NOMO-1 treated with dmso at 0.1 percent for 144 hours (cell line): ENCODE results near the gene NSL1.
"Not testable (repeated sequence)": the region's sequence is repeated elsewhere in the genome, so short reads cannot be mapped to it uniquely, and the experiment has no call there.

Experiments used
- DNase-seq: peaks from one replicate; lab custom pipeline; 2025; ENCODE audit not compliant: unreplicated experiment; lab: John Stamatoyannopoulos, UW

The NSL1 gene, protein sequence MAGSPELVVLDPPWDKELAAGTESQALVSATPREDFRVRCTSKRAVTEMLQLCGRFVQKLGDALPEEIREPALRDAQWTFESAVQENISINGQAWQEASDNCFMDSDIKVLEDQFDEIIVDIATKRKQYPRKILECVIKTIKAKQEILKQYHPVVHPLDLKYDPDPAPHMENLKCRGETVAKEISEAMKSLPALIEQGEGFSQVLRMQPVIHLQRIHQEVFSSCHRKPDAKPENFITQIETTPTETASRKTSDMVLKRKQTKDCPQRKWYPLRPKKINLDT

DNA sequence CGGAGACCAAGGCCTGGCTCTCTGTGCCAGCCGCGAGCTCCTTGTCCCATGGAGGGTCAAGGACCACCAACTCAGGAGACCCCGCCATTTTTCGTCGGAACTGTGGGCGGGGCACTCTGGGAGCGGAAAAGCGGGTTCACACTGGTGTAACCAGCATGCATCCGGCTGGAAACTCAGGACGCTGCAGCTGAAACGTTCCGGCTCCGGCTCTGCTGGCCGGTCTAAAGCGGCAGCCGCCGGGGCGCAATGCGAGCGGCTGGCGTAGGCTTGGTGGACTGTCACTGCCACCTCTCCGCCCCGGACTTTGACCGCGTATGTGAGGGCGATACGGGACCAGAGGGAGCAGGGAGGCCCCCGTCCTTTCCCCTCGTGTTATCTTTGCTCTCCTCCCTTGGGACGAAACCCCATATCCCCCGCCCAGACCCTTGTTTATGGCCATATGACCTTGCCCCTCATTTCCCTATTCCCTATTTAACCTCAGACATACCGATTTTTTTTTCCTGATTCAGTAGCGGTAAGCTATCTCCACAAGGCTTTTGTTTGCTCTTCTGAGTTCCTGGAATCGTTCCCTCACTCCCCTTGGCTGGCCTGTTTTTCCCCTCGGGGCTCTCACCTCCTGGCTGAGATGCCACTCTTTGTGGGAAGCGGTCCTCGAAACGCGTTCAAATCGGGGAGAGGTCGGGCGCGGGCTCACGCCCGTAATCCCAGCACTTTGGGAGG, at the start of gene NSL1, which contains the start of gene TATDN3:
Gene NSL1 (minus strand): TSS at position 102 of the 720 bp plus-strand sequence. CDS start 14 bp downstream, at position 88.
Gene TATDN3 (plus strand): TSS at position 219 of the 720 bp plus-strand sequence. CDS start 28 bp downstream, at position 247.
- DNase-seq = peak; percentile 61

DNA sequence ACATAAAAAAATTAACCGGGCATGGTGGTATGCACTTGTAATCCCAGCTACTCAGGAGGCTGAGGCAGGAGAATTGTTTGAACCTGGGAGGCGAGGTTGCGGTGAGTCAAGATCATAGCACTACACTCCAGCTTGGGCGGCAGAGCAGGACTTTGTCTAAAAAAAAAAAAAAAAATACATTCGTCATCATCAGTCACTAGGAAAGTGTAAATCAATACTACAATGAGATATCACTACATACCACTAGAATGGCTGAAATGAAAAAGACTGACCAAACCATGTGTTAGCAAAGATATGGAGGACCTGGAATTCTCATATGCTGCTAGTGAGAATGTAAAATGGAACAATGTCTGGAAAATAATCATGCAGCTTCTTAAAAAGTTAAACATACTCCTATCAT, 46.6 kb upstream of the NSL1 start:
- no peak for DNase-seq

DNA sequence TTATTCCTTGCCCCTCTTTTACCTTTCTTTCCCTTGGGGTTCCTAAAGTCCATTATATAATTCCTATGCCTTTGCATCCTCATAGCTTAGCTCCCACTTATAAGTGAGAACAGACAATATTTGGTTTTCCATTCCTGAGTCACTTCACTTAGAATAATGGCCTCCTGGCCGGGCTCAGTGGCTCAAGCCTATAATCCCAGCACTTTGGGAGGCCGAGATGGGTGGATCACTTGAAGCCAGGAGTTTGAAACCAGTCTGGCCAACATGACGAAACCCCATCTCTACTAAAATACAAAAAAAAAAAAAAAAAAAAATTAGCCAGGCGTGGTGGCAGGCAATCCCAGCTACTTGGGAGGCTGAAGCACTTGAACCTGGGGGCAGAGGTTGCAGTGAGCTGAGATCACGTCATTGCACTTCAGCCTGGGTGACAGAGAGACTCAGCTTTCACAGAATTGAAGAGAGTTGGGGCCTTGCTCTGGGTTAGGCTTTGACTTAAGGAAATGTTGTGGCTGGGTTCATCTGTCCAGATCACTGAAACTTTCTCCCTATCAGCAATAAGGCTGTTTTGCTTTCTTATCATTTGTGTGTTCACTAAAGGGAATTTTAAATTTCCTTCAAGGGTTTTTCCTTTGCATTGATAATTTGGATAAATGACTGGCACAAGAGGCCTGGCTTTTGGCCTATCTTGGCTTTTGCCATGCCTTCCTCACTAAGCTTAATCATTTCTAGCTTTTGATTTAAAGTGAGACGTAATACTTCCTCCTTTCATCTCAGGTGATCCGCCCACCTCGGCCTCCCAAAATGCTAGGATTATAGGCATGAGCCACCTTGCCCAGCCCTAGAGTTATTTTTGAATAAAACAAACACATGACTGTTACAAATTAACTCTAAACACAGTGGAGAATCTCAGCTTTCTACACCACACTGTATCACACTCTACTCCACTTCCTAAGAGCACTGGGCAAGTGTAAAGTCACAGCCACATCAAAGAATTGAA, 41.9 kb upstream of the NSL1 start:
- DNase-seq = not testable (repeated sequence)

DNA sequence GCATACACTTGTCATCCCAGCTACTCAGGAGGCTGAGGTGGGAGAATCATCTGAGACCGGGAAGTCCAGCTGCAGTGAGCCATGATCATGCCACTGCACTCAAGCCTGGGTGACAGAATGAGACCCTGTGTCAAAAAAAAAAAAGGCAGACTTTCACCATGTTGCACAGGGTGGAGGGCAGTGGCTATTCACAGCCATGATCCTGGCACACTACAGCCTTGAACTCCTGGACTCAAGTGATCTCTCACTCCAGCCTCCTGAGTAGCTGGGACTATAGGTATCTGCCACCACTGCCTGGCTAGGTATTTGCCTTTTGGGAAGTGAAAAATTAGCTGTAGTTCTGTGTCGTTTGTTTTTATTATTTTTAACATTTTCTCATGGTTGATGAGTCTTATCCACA, 36.8 kb upstream of the NSL1 start:
- no peak for DNase-seq

DNA sequence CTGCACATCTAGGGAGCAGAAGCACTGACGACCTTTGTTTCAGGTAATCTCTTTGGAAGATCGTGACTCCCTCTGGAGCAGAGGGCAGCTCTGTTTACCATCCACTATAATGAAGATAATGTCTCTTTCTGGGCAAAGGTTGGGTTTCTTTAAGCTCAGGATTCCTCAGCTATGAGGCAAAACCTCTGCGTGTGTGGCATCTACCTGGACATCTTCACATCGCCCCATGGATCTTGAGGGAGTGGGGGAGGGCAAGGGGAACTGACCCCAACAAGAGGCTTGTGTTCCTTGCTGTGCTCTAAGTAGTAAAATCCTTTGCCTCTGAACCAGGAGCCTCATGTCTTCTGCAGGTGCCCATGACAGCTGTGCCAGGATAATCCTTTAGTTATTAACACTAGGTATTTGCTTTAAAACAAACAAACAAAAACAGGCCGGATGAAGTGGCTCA, 36.3 kb upstream of the NSL1 start:
- DNase-seq = no peak

DNA sequence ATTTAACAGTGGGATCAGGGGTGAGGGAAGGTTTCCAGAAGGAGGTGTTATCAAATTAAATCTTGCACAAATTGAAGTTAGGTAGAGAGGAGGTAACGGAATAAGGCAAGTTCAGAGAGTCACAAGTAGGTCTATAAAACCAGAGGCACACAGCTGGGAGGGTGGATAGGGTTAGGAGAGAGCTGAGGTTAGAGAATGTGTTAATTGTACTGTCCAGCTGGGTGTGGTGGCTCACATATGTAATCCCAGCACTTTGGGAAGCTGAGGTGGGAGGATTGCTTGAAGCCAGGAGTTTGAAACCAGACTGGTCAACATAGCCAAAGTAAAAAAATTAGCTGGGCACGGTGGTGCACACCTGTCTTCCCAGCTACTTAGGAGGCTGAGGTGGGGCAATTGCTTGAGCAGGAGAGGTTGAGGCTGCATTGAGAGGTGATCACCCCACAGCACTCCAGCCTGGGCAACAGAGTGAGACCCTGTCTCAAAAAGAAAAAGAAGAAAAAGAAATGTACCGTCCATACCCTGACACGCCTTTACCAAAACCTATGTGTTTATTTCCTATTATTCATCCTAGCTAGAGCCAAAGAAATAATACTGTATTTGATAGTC, 35.7 kb upstream of the NSL1 start:
- DNase-seq = no peak

DNA sequence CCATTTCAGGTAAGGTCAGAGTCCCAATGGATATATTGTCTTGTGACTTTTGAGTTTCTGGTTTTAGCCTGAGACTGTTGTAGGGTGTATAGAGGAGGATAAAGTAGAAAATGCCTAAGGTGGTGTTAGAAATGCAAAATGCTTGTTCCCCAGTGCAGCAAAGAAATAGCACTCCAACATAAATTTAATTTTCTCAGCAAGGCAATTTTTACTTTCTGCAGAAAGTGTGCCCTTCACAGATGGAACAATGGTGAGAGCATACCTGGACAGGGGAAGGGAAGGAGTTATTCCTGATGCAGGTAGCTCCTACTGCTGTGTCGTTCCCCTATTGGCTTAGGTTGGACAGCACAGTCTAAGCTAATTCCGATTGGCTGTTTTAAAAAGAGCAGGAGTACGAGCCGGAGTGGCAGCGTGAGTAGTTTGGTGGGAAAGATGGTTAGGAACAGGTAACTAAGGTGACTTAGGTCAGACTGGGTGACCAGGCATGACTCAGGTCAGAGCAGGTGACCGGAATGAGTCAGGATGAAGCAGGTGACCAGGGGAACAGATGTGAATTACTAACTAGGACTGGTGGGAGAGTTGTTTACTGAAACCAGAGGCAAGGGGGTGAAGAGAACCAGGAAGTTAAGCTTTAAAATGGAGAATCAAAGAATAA, 34.3 kb upstream of the NSL1 start:
- DNase-seq = no peak

DNA sequence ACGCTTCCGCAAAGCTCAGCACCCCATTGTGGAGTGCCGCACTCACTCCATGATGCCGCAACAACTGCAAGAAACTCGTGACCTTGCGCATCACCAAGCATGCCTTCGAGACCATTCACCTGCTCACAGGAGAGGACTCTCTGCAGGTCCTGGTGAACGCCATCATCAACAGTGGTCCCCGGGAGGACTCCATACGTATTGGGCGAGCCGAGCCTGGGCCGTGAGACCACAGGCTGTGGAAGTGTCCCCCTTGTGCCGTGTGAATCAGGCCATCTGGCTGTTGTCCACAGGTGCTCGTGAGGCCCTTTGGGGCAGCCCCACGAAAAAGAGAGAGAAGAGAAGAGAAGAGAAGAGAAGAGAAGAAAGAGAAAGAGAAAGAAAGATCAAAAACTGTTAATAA, 32.6 kb upstream of the NSL1 start:
- DNase-seq = no peak

DNA sequence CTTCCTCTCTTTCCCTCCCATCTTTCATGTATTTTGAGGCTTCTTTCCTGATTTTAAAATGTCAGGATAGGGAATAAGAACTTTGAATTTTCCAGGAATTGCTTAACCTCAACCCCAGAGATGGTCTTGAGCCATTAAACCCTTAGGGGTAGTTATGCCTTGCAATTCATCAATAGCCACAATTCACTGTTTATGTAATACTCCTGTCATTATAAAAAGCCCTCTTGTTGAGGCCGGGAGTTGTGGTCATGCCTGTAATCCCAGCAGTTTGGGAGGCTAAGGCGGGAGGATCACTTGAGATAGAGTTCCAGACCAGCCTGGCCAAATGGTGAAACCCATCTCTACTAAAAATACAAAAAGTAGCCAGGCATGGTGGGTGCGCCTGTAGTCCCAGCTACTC, 31.4 kb upstream of the NSL1 start:
- DNase-seq = no peak

DNA sequence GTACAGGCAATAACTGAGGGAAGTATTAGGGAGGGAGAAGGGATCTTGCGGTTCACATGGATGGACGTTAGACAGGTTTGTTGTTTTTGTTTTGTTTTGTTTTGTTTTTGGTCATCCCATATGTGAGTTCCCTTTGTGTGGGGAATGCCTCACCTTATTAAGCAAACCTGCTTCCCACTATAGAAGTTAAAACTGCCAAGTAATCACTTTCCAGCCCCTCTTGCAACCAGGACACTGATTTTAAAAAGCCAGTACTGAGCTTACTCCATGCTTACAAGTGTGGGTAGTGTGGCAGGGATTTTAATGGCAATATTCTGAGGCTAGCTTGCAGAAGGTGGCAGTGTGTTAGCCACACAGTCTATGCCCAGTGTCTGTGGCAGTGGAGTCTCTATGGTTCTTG, 29.4 kb upstream of the NSL1 start:
- DNase-seq = no peak

DNA sequence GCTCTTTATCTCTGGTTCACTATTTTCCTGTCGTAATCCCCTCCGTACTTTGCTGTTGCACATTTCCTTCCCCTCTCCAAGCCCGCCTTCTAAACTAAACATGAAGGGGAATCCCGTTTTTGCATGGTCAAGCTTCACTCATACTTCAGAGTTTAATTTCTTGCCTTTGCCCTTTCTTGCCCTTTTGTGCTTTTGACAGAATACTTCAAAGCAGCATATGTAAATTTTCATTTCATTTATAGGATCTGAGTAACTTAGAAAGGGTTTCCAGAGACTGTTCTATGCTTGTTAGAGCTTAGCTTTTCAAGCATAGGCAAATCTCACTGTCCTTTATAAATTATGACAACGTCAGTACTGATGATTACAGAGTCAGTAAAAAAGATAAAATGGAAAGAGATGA, 28.1 kb upstream of the NSL1 start:
- no peak for DNase-seq

DNA sequence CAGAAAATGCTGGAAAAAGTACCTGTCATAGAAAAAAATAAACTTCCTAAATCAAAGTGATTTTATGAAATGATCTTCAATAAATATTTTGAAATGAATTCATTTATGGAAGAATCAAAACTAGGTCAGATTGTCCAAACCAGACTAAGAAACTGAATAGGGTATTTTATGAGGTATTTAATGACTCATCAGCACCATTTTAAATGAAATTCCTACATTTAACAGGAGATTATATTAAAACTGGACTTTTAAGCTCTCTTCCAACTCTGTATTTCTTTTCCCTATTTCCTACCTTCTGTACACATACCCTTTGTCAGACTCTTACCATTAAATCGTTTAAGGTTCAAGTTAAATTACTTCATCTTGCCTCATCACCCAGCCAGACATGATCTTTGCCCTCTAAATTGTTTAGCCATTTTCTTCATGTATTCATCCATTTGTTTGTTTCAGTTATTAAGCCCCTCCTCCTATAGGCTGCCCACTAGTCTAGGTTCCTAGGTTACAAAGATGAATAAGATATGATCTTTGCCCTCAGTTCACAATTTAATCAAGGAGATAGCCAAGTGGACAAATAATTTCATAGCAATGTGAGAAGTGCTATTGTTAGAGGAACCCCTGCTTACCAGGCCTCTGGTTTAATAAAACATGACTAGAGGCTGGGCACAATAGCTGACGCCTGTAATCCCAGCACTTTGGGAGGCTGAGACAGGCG, 25.1 kb upstream of the NSL1 start:
- no peak for DNase-seq

DNA sequence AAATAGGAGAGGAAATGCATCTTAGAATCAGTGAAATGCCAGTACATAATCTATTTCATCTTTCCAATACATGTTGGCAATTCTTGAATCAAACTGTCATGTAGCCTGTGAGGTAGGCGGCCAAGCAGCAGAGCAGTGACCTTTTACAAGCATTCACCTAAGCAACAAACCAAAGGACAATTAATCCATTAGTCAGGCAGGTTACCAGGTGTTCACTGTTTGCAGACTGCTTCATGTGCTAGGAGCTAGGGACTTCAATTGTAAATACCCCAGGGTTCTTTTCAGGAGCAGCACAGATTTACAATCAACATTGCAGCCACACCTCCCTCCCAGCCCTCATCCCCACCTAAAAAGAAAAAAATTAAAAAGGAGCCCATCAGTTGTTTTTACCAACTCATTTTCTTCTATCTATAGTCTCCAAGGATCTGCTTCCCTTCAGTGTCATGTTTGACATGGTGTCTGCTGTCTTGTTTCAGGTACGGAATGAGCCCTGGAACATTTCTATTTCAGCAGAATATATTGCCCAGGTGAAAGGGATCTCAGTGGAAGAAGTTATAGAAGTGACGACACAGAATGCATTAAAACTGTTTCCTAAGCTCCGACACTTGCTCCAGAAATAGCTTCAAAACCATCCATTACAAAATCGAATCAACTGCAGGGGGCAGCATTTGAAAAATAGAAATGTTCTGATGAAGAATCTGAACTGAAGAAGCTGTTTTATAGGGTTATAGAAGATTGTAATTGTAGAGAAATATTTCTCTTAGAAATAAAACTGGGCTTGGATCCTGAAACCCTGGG, 23.2 kb upstream of the NSL1 start:
- no peak for DNase-seq

DNA sequence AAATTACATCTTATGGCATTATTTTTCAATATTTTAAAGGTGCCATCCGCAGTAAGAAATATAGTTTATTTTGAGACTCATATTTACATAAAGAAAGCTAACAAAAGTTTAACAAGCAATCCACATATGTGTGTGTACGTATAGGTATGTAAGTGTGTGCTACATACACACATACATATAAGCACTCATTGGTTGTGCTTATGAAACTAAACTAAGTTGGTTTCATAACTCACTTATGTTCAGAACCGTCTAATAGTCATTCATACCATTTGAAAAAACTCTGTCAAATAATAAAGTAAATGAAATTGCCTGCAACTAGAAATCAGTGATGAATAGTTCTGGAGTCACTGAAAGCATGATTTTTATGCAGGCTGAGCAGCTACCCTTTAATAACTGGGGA, 14.2 kb upstream of the NSL1 start:
- DNase-seq = no peak

DNA sequence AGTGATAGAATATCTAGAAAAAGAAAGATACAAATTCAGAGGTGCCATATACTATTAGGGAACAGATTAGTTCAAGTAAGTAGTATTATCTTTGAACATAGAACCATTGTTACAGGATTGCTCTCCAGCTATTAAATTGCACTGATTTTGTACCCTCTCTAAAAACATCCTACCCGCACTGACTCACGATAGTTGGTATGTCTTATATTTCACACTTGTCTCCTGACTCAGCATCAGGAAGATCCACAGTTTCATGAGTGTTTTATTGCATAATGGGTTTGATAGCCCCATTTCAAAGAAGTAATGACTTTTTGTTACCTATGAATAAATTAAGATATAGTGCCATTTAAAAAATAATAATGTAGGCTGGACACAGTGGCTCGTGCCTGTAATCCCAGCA, 6.1 kb upstream of the NSL1 start:
- no peak for DNase-seq

DNA sequence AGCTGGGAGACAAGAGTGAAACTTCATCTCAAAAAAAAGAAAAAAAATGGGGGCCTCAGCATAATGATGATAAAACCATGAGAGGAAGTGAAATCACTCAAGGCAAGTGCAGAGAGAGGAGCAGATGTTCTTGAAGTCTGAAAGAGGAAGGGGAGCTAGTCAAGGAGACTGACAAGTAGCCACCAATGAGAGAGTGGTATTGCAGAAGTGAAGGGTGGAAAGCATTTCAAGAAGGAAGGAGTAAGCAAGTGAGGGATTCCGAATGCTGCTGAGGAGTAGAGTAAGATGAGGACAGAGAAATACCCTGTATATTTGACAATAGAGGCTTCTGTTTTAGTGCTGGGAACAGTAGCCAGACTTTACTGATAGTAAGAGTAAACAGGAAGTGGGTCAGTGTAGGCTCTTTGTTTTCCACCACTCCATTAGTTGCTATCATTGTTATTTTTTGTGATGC, 3.0 kb upstream of the NSL1 start:
- DNase-seq = peak; percentile 88

DNA sequence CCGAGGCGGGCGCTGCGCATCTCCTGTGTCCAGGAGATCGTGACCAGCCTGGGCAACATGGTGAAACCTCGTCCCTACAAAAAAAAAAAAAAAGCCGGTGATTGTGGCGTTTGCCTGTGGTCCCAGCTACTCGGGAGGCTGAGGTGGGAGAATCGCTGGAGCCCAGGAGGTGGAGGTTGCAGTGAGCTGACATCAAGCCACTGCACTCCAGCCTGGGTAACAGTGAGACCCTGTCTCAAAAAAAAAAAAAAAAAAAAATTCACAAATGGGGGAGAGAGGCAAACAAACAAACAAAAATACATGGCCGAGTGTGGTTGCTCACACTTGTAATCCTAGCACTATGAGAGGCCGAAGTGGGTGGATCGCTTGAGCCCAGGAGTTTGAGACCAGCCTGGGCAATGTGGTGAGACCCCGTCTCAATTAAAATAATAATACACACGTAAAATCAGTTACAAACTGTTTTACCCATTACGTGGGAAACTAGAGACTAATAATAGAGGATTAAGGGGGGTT, 875 bp upstream of the NSL1 start:
- no peak for DNase-seq

DNA sequence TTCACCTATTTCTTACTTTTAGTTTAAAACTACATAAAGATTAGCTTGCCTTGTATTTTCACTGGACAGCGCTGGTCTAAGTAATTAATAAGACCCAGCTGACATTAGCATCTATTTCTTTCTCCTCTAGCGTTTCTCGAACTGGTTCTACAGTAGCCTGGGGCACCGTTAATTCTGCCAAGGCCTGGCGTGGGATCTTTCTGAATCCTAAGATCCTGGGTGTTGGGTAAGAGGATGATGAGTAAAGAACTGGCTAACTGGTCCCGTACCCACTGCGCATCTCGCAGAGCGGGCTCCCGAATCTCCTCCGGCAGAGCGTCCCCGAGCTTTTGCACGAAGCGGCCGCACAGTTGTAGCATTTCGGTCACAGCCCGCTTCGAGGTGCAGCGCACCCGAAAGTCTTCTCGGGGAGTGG, 309 bp downstream of the NSL1 start:
- DNase-seq = no peak

DNA sequence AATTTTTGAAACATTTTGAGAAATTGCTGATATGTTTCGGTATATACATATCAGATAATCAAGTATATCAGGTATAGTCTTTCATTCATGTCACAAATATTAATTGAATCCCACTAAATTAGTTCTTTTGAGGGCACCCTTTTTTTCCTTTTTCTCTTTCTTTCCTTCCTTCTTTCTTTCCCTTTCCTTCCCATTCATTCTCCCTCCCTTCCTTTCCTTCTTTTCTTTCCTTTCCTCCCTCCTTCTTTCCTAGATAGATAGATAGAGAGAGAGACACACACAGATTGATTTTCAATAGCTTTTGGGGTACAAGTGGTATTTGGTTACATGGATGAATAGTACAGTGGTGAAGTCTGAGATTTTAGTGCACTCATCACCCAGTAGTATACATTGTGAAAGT, 5.7 kb downstream of the NSL1 start:
- no peak for DNase-seq
